Esophagus muscularis mucosa (tissue), 4 donors: Measurements from ENCODE around the gene ANO4. TPM values are rescaled to one million over a fixed set of nuclear protein-coding genes. Genes with fewer than 3 reads are reported as not detected.

Experiments used
- DNase-seq: peaks from one replicate; pipeline ENCODE4 v3.0.0-alpha.2; 2017; ENCODE audit errors: extremely low spot score
- H3K27ac ChIP-seq, 4 donors: fragments of 200-600 bp; sonication (generic); replicated peaks in 1 of 4; 1 replicate in 3 of 4; 2 replicates in 1 of 4; pipeline ENCODE4 v1.5.1; 2016 to 2019; ENCODE audit warnings: mild to moderate bottlenecking in 1 of 4
- H3K27me3 ChIP-seq, 4 donors: fragments of 200-600 bp; sonication (generic); one replicate each; pipeline versions ENCODE4 v1.5.1 to v1.6.0; 2016 to 2019
- H3K36me3 ChIP-seq, 4 donors: fragments of 200-600 bp; sonication (generic); one replicate each; pipeline ENCODE4 v1.5.1; 2016 to 2019
- H3K4me1 ChIP-seq, 4 donors: fragments of 200-600 bp; sonication (generic); one replicate each; pipeline ENCODE4 v1.5.1; 2016 to 2019
- H3K4me3 ChIP-seq, 4 donors: fragments of 200-600 bp; sonication (generic); 1 replicate in 2 of 4; 2 replicates in 2 of 4; pipeline ENCODE4 v1.5.1; 2016 to 2019; ENCODE audit warnings: mild to moderate bottlenecking in 4 of 4, moderate library complexity in 1 of 4
- H3K9me3 ChIP-seq, 4 donors: fragments of 200-600 bp; sonication (generic); 1 replicate in 3 of 4; 2 replicates in 1 of 4; pipeline ENCODE4 v1.5.1; 2016 to 2019
- CTCF ChIP-seq, 3 experiments: fragments of 200-600 bp in 2 of 3; fragments of 450-650 bp in 1 of 3; sonication (generic) in 2 of 3; IDR thresholded peaks; one replicate each; pipeline ENCODE4 v1.5.1; 2017 to 2019; ENCODE audit warnings: antibody characterized with exemption in 3 of 3, mild to moderate bottlenecking in 2 of 3, moderate library complexity in 1 of 3
- EP300 ChIP-seq: sonication (generic); formaldehyde crosslinking; IDR thresholded peaks from one replicate; pipeline ENCODE4 v1.6.1; 2017; ENCODE audit warnings: antibody characterized with exemption
- POLR2A ChIP-seq: fragments of 450-650 bp; IDR thresholded peaks from one replicate; pipeline ENCODE4 v1.6.1; 2017; ENCODE audit warnings: antibody characterized with exemption, moderate library complexity, mild to moderate bottlenecking, low read depth
- POLR2AphosphoS5 ChIP-seq, 2 donors: sonication (generic); formaldehyde crosslinking; IDR thresholded peaks; one replicate each; pipeline ENCODE4 v1.6.1; 2017; ENCODE audit warnings: antibody characterized with exemption in 2 of 2
- WGBS: methylation state at CpG from one replicate; pipeline ENCODE4 v1.1.5; 2018; 5-methylcytosine and 5-hydroxymethylcytosine counted together
- intact Hi-C: fragments of 100-400 bp; cut with DNase I; formaldehyde crosslinking; loops from one replicate; pipeline ENCODE4 v1.15.1; 2023
- total RNA-seq, 4 donors: library from RNA; depleted of rRNA; stranded (reverse); fragments of >200 nt; gene quantifications; one replicate each; pipeline versions ENCODE4 v1.1.0 to v1.2.1, GENCODE V29; 2016

Gene ANO4
- total RNA-seq, 4 donors from 2014 or later: 0.06 to 0.17 TPM; not detected in 2

- no peaks in the 10 kb centered on the region for H3K9me3 ChIP-seq
- peaks cover 0 to 16% (median 5%) of the 10 kb centered on the region in 4 donors for H3K4me1 ChIP-seq
- intact Hi-C loops: no loop called here
- no peaks in the 10 kb centered on the region for H3K36me3 ChIP-seq
- no peak overlapping the region for H3K4me3 ChIP-seq
- no peak overlapping the region for H3K27ac ChIP-seq
- DNase-seq: no peak
- TF ChIP-seq POLR2A (no peak), EP300 (no peak), CTCF (IDR thresholded peaks at IDR 0.05) (no peak), POLR2AphosphoS5 (IDR thresholded peaks at IDR 0.05) (no peak)
- H3K27me3 ChIP-seq: peaks cover 0 to 24% (median 0%) of the 10 kb centered on the region in 4 donors
- WGBS: 21% methylated on average over 7 of the region's 9 CpGs
Measured at GRCh38 chr12:100795174-100795799, 711 bp downstream of the ANO4 start.

GRCh38 chr12:100795800-100796179, 1.2 kb downstream of the ANO4 start:
- peaks cover 0 to 16% (median 5%) of the 10 kb centered on the region in 4 donors for H3K4me1 ChIP-seq
- intact Hi-C loops: no loop called here
- H3K36me3 ChIP-seq: no peaks in the 10 kb centered on the region
- DNase-seq: no peak
- no peaks in the 10 kb centered on the region for H3K9me3 ChIP-seq
- no peak overlapping the region for H3K27ac ChIP-seq
- peaks cover 0 to 24% (median 0%) of the 10 kb centered on the region in 4 donors for H3K27me3 ChIP-seq
- no peak for TF ChIP-seq POLR2A
- TF ChIP-seq EP300: no peak
- no peak for TF ChIP-seq POLR2AphosphoS5 (IDR thresholded peaks at IDR 0.05)
- no peak for TF ChIP-seq CTCF (IDR thresholded peaks at IDR 0.05)
- no peak overlapping the region for H3K4me3 ChIP-seq
- WGBS: 75% methylated on average over 6 of the region's 6 CpGs

GRCh38 chr12:100796621-100797020, 2.0 kb downstream of the ANO4 start:
- peaks cover 0 to 21% (median 0%) of the 10 kb centered on the region in 4 donors for H3K27me3 ChIP-seq
- no peak overlapping the region for H3K27ac ChIP-seq
- TF ChIP-seq CTCF (IDR thresholded peaks at IDR 0.05) (no peak), EP300 (no peak), POLR2A (no peak), POLR2AphosphoS5 (IDR thresholded peaks at IDR 0.05) (no peak)
- no peaks in the 10 kb centered on the region for H3K9me3 ChIP-seq
- DNase-seq: no peak
- WGBS: 82% methylated on average over 3 of the region's 3 CpGs
- intact Hi-C loops: no loop called here
- H3K4me3 ChIP-seq: no peak overlapping the region
- H3K36me3 ChIP-seq: no peaks in the 10 kb centered on the region
- peaks cover 0 to 16% (median 5%) of the 10 kb centered on the region in 4 donors for H3K4me1 ChIP-seq

- H3K27me3 ChIP-seq: peaks cover 0 to 21% (median 0%) of the 10 kb centered on the region in 4 donors
- no peak for DNase-seq
- intact Hi-C loops: no loop called here
- H3K4me1 ChIP-seq: peaks cover 0 to 16% (median 5%) of the 10 kb centered on the region in 4 donors
- H3K9me3 ChIP-seq: no peaks in the 10 kb centered on the region
- H3K27ac ChIP-seq: no peak overlapping the region
- WGBS: 65% methylated on average over 1 of the region's 1 CpG
- no peak overlapping the region for H3K4me3 ChIP-seq
- no peak for TF ChIP-seq POLR2A
- TF ChIP-seq POLR2AphosphoS5 (IDR thresholded peaks at IDR 0.05): no peak
- TF ChIP-seq EP300: no peak
- TF ChIP-seq CTCF (IDR thresholded peaks at IDR 0.05): no peak
- H3K36me3 ChIP-seq: no peaks in the 10 kb centered on the region
Measured at GRCh38 chr12:100797246-100797645, 2.7 kb downstream of the ANO4 start.

- Histone ChIP-seq H3K36me3 (no peaks in the 10 kb centered on the region), H3K4me3 (no peak overlapping the region), H3K27ac (no peak overlapping the region), H3K4me1 (peaks cover 0 to 16% (median 5%) of the 10 kb centered on the region in 4 donors), H3K9me3 (no peaks in the 10 kb centered on the region), H3K27me3 (peaks cover 0 to 21% (median 0%) of the 10 kb centered on the region in 4 donors)
- no peak for DNase-seq
- TF ChIP-seq POLR2AphosphoS5 (IDR thresholded peaks at IDR 0.05) (no peak), POLR2A (no peak), EP300 (no peak), CTCF (IDR thresholded peaks at IDR 0.05) (no peak)
- intact Hi-C loops: no loop called here
Measured at GRCh38 chr12:100797786-100798185, 3.2 kb downstream of the ANO4 start.
